KG1 (cell line): Measurements from ENCODE around the gene RNPEPL1.
A peak's percentile ranks its signal among the peaks of the same experiment; 100 is the strongest.
"Not testable (repeated sequence)": the region's sequence is repeated elsewhere in the genome, so short reads cannot be mapped to it uniquely, and the experiment has no call there.

Source experiments
- DNase-seq: peaks from one replicate; lab custom pipeline; 2025; lab: John Stamatoyannopoulos, UW

Gene RNPEPL1

GRCh38 chr2:240603846-240604245 is 35.6 kb downstream of the RNPEPL1 start:
- no peak for DNase-seq

GRCh38 chr2:240604291-240604938 is 36.1 kb downstream of the RNPEPL1 start:
- DNase-seq, result no peak

- DNase-seq, result no peak
These were observed 36.8 kb downstream of the RNPEPL1 start for GRCh38 chr2:240604939-240605716.

- no peak for DNase-seq
These were observed 37.8 kb downstream of the RNPEPL1 start for GRCh38 chr2:240605867-240606743.

- DNase-seq, result no peak
These were observed 43.4 kb downstream of the RNPEPL1 start for GRCh38 chr2:240611601-240612210.

- no peak for DNase-seq
These were observed 45.5 kb downstream of the RNPEPL1 start for GRCh38 chr2:240613781-240614180.

GRCh38 chr2:240614391-240614790 is 46.1 kb downstream of the RNPEPL1 start:
- no peak for DNase-seq

GRCh38 chr2:240615396-240615795 is 47.1 kb downstream of the RNPEPL1 start:
- DNase-seq, result no peak

- DNase-seq, result no peak
These were observed 47.7 kb downstream of the RNPEPL1 start for GRCh38 chr2:240615820-240616547.

GRCh38 chr2:240616860-240617666 is 48.8 kb downstream of the RNPEPL1 start:
- not testable (repeated sequence) for DNase-seq

GRCh38 chr2:240618776-240619175 is 50.5 kb downstream of the RNPEPL1 start:
- no peak for DNase-seq

- DNase-seq, result no peak
These were observed 51.3 kb downstream of the RNPEPL1 start for GRCh38 chr2:240619506-240620148.

- DNase-seq, result no peak
These were observed 52.0 kb downstream of the RNPEPL1 start for GRCh38 chr2:240620149-240620731.

GRCh38 chr2:240620859-240621258 is 52.6 kb downstream of the RNPEPL1 start:
- no peak for DNase-seq

GRCh38 chr2:240622060-240622411 is 53.8 kb downstream of the RNPEPL1 start:
- no peak for DNase-seq

- peak; percentile 72 for DNase-seq
These were observed 54.4 kb downstream of the RNPEPL1 start for GRCh38 chr2:240622531-240623235.

- peak; percentile 22 for DNase-seq
These were observed 55.3 kb downstream of the RNPEPL1 start for GRCh38 chr2:240623531-240624010.

- DNase-seq, result no peak
These were observed 56.0 kb downstream of the RNPEPL1 start for GRCh38 chr2:240624011-240624949.
